CD4-positive, alpha-beta T cell treated with Interferon alpha-2 for 1 hour (primary cell): ENCODE data around the gene ATOH8.
"Not testable (repeated sequence)": the region's sequence is repeated elsewhere in the genome, so short reads cannot be mapped to it uniquely, and the experiment has no call there.

Experiments used
- DNase-seq, 2 donors: peaks; one replicate each; pipeline ENCODE4 v3.0.0-alpha.2; 2020 to 2022

The ATOH8 gene

DNA sequence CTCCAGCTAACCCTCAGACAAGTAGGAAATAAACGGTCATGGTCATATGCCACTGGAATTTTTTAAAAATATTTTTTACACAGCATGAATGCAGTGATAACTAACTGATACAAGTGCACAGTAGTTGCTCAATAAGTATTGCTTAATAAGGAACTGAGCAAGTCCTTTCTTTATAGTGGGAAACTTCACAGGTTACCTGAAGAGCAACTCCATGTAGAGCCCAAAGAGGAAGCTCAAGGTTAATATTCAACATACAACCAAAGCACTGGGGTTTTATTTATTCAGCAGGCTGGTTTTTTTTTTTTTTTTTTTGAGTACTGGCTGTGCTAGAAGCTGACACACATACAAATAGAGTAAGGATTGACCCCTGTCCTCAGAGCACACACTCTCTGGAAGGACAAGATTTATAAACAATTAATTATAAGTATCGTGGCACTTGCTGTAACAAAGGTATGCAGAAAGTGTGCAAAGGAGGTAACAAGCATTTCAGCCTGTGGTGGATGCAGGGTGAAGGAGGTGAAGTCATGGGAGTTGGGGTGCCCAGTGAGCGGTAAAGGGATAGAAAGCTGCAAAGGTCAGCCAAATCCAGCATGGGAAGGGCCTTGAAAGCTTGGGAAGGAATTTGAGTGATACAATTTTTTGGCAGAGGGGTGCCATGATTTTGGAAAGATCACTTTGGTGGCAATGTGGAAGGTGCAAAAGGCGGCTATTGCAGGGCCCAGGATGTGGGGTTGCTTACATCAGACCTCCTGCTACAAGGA, 52.7 kb downstream of the ATOH8 start:
- DNase-seq: no peak

DNA sequence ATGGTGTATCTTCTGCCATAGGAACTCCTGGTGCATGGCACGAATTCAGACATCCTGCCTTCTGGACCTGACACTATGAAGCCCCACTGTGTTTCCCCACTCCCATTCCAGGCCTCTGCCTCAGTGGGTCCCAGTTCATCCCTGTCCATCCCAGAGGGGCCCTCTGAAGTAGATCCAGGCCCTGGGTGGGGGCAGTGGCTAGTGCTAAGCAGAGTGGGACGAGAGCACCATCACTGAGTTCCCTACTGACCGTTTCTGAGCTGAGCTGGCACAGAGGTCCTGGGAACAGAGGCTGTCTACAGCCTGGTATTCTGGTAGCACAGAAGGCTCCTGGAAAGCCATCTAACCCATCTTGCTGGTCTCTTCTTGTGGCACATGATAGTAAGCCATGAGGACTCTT, 54.0 kb downstream of the ATOH8 start:
- no peak for DNase-seq

DNA sequence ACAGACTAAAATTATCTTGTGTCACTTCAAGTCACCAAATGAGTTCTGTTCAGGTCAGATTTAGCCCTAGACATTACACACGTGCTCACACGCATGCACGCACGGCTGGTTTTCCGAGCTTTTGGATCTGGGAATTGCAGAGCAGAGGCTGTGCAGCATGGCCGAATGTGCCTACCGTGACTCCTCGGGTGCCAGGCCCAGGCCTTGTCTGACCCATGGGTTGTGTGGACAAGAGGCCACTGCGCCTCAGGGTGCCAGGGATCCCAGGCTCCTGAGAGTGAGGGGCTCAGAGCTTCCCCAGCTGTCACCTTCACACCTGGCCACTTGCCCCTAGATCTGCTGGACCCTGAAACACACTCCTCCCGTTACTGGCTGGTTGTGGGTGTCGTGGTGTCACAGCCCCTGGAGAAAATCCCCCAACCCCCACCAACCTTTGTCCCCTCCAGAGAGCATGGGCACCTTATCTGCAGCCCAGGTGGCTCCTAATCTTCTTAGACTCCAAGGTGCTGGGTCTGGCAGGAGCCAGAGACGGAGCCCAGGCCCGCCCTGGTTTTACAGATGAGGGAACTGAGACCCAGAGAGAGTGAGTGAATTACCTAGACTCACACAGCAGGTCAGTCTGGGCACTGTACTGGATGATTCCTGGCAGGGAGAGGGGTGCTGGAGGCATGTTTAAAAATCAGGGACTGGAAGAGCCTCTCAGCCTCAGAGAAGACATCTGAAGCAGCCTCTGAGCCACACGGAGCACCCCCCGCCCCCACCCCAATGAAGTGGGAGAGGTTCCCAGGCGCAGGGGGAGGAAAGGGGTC, 56.8 kb downstream of the ATOH8 start:
- no peak for DNase-seq

DNA sequence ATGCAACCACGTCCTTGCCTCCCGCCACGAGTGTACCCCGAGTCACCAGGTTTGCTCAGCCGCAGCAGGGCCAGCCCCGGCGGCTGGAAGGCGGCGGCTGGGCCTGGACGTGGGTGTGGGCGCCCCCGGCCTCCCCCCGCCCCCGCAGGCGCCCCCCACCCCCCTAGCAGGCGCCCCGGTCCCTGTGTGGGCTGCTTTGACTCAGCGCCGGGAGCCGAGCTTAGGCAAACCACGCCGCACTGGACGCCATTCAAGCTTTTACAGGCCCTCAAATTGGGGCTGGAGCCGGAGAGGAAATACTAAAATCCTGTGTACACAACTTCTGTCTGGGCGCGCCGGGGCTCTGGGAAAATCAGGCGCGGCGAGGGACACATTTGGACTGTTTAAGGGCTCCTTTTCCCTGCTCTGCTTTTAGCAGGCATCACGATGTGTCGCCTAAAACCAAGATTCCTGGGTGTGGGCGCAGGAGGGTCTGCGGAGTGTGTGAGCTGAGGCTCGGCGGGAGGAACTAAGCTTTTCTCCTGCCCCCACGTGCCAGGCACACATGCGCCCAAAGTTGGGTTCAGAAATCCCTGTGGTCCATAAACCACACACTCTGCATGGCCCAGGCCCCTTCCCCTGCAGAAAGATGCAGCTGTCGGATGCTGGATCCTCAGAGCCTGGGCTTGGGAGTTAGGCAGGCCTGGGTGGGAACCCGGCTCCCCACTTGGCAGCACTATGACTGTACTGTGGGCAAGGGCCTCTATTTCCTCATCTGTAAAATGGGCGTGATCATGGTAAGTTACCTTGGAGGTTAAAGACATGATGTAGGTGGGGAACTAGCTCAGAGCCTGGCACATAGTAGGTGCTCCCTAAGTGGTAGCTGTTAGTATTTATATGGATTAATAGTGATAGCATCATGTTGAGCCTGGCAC, 57.6 kb downstream of the ATOH8 start:
- DNase-seq: no peak

DNA sequence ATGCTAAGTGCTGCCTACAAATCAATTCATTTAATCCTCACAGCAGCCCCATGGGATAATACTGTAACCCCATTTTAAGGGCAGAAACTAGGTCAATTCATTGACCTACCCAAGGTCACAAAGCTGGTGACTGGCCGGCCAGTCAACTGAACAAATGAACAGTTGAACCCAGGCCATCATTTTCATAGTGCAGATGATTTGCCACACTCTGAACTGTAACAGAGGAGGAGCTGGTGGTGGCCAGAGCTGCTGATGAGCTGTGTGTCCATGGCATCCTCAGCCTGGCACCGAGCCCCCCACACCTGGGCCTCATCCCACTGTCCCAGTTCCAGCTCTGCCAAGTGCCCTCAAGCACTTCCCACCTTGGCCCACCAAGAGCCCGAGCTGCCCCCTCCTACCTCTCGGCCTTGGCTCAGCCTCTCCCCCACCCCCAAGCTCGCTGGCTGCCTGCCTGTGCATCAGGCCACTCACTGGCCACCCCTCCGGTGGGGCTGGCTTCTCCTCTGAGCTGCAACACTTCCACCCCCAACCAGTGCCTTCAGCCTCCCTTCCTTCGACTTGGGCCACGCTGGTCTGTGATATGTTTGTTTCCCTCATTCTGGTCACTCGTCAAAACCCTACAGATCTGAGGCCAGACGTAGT, 58.4 kb downstream of the ATOH8 start:
- DNase-seq: no peak

DNA sequence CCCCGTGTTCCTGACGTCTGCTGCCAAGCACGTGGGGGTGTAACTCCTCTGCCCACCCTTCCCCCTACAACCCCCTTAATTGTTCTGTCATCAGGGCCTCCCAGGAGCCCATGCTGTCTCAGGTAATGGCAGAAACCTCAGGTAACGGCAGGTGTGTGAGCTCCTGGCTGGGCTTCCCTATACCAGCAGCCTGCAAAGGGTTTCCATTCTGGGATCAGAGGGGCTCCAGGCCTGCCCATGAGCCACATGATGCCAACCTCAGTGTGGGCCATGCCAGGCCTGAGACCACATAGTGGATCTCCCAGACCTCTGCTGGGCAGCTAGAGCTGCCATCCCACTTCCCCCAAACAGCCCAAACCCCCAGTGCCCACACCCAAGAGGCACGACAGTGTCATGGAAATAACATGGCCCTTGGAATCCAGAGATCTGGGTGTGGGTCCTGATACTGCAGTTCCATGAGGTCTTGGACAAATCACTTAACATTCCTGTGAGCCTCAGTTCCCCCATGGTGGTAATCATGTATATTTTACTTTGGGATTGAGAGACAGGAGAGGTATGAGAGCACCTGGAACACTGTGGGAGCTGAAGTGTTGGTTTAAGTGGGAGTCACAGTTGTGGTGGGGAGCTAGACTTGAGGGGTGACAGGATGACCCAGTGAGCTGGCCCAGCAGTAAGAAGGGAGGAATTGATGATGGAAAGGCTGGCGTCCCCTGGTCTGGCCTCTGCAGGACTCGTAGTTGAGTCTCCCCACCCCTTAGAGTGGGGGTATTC, 59.6 kb downstream of the ATOH8 start:
- DNase-seq: no peak

DNA sequence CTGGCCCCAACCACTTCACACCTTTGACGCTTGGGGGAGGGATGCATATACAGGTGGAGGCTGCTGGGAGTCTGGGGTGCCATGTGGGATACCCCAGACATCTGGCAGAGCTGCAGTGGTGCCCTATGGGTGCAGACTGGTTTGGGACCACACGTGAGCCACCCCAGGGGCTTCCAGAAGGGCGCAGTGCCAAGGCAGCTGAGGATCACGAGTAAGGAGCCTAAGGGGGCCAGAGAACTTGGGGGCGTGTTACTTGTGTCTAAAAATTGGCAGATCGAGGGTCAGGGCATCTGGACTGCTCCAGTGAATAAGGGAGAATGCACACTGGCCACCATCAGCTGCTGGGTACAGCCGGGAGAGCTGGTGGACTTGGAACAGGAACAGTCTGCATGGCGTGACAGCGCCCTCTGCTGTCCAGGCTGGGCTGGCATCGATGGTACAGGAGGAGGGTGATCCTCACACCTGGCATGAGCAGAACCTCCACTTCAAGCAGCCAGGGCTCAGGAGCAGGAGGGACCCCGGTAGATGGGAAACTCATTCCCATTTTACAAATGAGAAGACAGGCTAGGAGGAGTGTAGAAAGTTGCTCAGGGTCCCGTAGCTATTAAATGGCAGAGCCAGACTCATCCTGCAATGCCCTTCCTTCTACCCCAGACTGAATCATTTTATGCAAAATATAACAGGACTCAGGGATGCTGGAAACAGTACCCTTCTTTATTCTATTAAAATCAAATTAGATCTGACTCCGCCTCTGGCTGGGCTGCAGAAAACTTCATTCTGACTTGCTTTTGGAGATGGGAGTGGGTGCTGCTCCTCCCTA, 60.4 kb downstream of the ATOH8 start:
- peak; percentile 79 for DNase-seq

DNA sequence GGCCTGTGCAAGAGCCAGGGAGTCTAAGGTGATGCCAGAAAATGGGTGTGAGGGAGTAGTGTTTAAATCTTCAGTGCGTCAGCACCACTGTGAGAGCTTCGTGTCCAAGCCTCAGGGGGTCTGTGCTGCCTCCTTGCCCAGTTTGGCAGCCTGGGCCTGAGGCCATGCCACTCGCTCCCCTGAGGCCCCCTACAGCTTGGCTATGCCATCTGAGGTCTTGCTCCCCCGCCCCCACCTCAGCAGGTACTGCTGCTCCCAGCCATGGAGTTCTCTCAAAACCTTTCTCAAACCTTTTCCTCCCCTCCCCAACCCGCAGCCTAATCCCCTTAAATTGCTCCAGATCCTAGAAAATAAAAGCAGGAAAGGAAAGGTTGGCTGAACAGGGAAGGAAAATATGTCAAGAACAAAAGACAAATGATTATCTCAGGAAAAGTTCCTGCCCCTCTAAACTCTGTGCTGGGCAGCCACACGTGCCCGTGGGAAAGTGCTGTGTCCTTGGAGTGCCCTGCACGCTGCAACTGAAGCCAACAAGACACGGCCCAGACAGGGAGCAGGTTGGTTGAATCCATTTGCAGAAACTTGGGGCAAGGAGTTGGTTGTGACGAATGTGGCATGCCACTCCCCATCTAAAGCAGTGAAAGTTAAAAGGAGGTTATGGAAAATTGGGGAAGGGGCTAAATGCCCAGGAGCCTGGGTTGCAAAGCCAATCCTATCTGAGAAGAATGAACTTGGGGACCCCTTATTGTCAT, 61.2 kb downstream of the ATOH8 start:
- no peak for DNase-seq

DNA sequence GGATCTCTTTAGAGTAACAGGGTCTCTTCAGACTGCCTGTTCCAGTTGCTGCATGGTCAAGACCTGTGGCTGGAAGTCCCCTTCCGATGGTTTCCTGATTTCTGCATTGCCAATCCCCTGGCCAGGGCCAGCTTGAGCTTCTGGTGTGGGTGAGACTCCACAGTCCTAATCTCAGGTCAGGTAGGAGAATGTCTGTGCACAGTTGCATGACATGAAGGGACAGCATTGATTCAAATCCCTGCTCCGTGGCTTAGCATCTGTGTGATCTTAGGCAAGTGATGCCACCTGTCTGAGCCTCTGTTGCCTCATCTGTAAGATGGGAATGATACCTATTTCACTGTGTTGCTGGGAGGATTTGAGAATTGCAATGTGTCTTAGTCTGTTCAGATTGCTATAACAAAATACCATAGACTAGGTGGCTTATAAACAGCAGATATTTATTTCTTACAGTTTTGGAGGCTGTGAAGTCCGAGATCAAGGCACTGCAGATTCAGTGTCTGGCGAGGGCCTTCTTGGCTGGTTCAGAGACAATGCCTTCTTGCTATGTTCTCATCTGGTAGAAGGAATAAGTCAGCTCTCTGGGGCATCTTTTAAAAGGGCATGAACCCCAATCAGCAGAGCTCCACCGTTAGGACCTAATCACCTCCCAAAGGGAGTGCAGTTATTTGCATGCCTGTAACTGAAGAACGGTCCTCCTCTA, 66.2 kb downstream of the ATOH8 start:
- no peak for DNase-seq

DNA sequence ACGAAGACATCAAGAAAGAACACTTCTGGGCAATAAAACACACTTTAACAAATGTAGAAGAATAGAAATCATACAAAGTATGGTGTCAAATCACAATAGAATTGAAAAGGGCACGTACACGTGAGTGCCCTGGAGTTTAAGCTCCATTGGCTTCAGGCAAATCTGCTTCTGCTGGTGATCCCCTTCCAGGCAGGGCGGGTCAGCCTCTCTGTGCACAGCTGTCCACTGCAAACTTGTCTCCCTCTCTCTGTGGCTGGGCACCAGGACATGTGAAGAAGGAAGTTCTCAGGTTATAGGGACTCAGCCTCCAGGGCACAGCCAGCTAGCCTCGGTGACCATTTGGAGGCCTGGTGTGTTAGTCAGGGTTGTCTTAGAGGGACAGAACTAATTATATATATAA, 69.0 kb downstream of the ATOH8 start:
- DNase-seq: no peak

DNA sequence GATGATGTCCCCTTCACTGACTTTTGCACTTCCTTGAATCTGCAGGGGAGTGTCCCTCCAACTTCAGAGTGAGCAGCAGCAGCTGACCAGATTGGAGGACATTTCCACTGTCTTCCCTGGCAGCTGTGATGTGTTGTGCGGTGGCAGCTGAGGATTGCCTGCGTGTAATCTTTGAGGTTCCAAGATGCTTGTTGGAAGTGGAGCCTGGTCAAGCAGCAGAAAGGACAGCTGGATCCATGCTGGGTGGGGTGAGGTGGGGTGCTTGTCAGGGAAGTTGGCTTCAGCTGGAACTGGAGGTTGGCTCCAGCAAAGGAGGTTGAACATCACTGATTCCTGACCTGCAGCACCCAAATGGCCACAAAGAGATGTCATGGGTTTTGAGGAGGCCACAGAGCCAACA, 70.2 kb downstream of the ATOH8 start:
- no peak for DNase-seq

DNA sequence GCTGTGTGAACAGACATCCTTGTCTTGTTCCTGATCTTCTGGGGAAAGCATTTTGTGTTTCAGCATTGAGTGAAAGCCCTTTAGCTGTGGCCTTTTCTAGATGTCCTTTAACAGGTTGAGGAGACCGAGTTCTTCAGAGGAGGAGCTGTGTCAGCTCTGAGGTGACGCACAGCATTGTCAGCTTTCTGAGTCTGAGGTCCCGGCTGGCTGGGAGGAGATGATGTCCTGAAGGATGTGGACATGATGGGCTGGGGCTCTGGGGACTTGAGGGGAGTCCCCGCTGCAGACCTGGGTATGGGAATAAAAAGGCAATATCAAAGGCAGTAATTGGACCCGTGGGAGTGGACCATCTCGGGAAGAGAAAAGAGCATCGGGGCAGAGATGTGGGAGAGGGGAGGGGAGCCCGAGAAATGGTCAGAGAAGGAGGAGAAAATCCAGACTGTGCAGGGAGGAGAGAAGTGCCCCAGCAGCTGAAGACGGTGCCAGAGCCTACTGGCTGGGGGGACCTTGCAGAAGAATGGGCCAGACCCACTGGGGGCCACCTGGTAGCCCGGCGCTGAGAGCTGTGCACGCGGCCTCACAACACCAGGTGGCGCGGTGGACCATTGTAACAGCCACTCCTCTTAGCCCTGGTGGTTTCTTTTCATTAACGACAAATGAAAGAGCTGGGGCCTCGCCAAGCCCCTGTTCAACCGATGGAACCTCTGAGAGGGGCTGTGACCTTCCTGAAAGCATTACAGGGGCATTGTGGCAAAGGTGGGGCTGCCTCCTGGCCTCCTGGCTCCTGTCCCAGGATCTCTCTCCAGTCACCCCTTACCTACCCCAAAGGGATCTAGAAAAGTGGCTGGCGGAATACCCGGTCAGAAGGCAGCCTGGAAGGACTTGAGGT, 73.4 kb downstream of the ATOH8 start:
- DNase-seq: peak; percentile 81 to 86

DNA sequence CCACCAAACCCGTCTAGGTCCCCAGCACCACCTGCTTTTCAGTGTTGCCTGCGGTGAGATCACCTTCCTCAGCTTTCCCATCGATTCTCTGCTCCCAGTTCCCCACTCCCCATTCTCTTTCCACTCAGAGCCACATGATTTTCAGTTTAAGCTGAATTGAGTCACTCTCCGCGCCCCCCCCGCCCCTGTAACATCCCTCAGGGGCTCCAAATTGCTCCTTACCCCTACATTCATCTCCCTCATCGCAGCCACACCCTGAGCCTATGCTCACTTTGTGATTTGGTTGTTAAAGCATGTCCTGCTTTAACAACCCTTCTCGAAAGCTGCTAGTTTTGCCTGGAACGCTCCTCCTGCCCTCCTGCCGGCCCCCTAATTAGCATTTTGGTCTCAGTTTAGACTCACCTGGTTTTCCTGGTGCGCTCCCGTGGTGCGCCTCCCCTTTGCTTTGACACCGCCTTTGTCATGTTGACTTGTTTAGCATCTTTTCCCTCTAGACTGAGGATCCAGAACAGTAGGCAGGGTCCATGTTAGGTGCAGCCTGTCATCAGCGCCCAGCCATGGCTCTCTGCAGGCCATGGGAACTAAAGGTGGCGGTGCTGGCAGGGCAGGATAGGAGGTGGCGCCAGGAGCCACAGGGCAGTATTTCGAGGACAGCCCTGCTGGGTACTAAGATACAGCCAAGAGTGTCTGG, 74.2 kb downstream of the ATOH8 start:
- DNase-seq: no peak

DNA sequence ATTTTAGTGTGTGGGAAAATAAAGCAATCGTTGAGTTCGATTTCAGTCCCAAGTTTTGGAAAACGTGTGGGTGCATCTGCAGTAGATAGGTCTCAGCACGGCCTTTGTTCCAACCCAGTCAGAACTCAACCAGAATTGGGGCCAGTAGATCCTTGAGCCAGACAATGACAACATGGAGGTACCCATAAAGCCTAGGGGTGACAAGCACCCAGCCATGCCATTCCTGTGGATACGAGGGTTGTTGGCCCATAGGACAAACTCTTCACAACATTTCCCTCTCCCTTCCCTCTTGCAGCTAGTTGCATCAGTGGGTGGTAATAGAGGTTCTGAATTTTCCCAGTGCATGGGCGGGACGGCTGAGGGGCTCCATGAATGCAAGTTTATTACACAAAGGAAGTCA, 74.9 kb downstream of the ATOH8 start:
- no peak for DNase-seq

DNA sequence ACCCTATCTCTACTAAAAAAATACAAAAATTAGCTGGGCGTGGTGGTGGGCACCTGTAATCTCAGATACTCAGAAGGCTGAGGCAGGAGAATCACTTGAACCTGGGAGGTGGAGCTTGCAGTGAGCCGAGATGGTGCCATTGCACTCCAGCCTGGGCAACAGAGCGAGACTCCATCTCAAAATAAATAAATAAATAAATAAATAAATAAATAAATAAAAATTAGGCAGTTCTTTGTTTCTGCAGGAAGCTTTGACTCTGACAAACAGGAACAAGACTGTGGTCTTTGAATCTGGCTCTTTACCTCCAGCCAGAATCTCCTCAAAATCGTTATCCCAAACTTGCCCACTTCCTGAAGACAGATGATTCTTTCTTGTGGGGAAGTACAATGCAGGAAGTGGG, 75.6 kb downstream of the ATOH8 start:
- not testable (repeated sequence) for DNase-seq

DNA sequence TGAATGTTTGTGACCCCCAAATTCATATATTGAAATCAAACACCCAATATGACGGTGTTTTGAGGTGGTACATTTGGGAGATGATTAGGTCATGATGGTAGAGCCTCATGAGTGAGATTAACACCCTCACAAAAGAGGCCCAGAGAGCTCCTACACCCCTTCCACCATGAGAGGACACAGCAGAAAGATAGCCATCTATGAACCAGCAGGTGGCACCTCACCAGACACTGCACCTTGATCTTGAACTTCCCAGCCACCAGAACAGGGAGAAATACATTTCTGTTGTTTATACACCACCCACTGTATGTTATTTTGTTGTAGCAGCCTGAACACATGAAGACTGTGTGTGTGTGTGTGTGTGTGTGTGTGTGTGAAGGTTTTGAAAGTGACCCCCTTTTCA, 76.9 kb downstream of the ATOH8 start:
- DNase-seq: peak in 1 of 2 donors; percentile 51

DNA sequence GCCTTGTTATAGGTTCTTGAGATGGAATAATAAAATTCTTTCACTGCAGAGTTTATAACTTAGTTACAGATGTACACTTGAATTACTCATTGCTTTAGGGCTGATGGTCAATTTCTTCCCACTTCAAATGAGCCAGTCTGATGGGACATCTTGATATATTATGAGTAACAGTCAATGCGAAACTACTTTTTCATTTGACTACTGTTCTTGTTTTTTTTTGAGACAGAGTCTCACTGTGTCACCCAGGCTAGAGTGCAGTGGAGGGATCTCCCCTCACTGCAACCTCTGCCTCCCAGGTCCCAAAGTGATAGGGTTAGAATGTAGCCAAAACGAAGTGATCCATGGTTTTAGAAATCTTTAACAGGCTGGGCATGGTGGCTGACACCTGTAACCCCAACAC, 77.9 kb downstream of the ATOH8 start:
- no peak for DNase-seq

DNA sequence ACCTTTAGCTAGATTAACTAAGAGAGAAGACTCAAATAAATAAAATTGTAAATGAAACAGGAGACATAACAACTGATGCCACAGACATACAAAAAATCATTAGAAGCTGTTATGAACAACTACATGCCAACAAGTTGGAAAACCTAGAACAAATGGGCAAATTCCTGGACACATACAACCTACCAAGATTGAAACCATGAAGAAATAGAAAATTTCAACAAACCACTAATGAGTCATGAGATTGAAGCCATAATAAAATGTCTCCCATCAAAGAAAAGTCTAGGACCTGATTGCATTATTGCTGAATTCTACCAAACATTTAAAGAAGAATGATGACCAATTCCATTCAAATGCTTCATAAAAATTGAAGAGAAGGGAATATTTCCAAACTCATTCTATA, 80.7 kb downstream of the ATOH8 start:
- no peak for DNase-seq
